DND-41 (cell line): ENCODE results near the gene S100A2.

ENCODE experiments used
- ATAC-seq: fragments of 200-7000 bp; cut with Tn5 transposase; 3 replicates; pipeline ENCODE4 v1.9.1; 2021; ENCODE audit warnings: low read depth; ENCODE audit not compliant: insufficient read depth
- DNase-seq: peaks from one replicate; pipeline ENCODE4 v3.0.0-alpha.2; 2020
- H2AFZ ChIP-seq: 2 replicates; pipeline ENCODE4 v1.6.0; 2012; ENCODE audit warnings: low read depth, low read length
- H3K27ac ChIP-seq: 2 replicates; pipeline ENCODE4 v1.5.1; 2012; ENCODE audit warnings: low read length, inconsistent platforms
- H3K27me3 ChIP-seq: fragments of 200-600 bp; sonication (generic); 2 replicates; pipeline ENCODE4 v1.6.0; 2012; ENCODE audit warnings: low read length, mild to moderate bottlenecking, inconsistent platforms; ENCODE audit not compliant: insufficient read depth, poor library complexity
- H3K36me3 ChIP-seq: 2 replicates; pipeline ENCODE4 v1.5.1; 2012; ENCODE audit warnings: low read length, inconsistent platforms; ENCODE audit not compliant: insufficient read depth
- H3K4me1 ChIP-seq: 2 replicates; pipeline ENCODE4 v1.5.1; 2012; ENCODE audit warnings: mild to moderate bottlenecking, low read length; ENCODE audit not compliant: insufficient read depth
- H3K4me2 ChIP-seq: 2 replicates; pipeline ENCODE4 v1.6.0; 2012; ENCODE audit warnings: mild to moderate bottlenecking, moderate library complexity, low read length, inconsistent platforms; ENCODE audit not compliant: insufficient read depth
- H3K4me3 ChIP-seq, 2 experiments: fragments of 200-600 bp in 1 of 2; shearing (Covaris generic) in 1 of 2; 2 replicates each; pipeline ENCODE4 v1.5.1; 2012 to 2016; ENCODE audit warnings: inconsistent platforms in 2 of 2, low read length in 2 of 2, mild to moderate bottlenecking in 2 of 2, low read depth in 1 of 2, moderate library complexity in 1 of 2
- H3K79me2 ChIP-seq: 2 replicates; pipeline ENCODE4 v1.6.0; 2012; ENCODE audit warnings: low read length, inconsistent platforms; ENCODE audit not compliant: insufficient read depth
- H3K9ac ChIP-seq: 2 replicates; pipeline ENCODE4 v1.6.0; 2012; ENCODE audit warnings: low read depth, mild to moderate bottlenecking, inconsistent platforms, low read length, moderate library complexity
- H3K9me3 ChIP-seq: 2 replicates; pipeline ENCODE4 v1.5.1; 2012; ENCODE audit warnings: low read length, moderate library complexity, mild to moderate bottlenecking, inconsistent platforms; ENCODE audit not compliant: insufficient read depth, severe bottlenecking
- H4K20me1 ChIP-seq: 2 replicates; pipeline ENCODE4 v1.6.0; 2012; ENCODE audit warnings: low read length; ENCODE audit not compliant: insufficient read depth
- CTCF ChIP-seq: IDR thresholded peaks from 2 replicates; pipeline ENCODE4 v1.5.1; 2012; ENCODE audit warnings: borderline replicate concordance, low read length, moderate library complexity, mild to moderate bottlenecking; ENCODE audit not compliant: poor library complexity, severe bottlenecking; ENCODE audit errors: extremely low read depth
- EZH2 ChIP-seq: IDR thresholded peaks from 3 replicates; pipeline ENCODE4 v1.6.1; 2012; ENCODE audit warnings: borderline replicate concordance, low read depth, mild to moderate bottlenecking, moderate library complexity, low read length, inconsistent platforms; ENCODE audit not compliant: severe bottlenecking

The S100A2 gene

GRCh38 chr1:153569465-153569864 lies 3.8 kb upstream of the S100A2 start:
- ATAC-seq: no peak
- no peaks in the 10 kb centered on the region for H4K20me1 ChIP-seq
- H3K27me3 ChIP-seq: no peaks in the 10 kb centered on the region
- H3K4me3 ChIP-seq: no peak overlapping the region
- no peaks in the 10 kb centered on the region for H3K79me2 ChIP-seq
- no peak overlapping the region for H2AFZ ChIP-seq
- H3K9ac ChIP-seq: no peak overlapping the region
- H3K9me3 ChIP-seq: no peaks in the 10 kb centered on the region
- H3K4me2 ChIP-seq: no peak overlapping the region
- H3K36me3 ChIP-seq: no peaks in the 10 kb centered on the region
- DNase-seq: no peak
- H3K4me1 ChIP-seq: peaks cover 14% of the 10 kb centered on the region
- H3K27ac ChIP-seq: no peak overlapping the region
- TF ChIP-seq EZH2 (no peak), CTCF (no peak)

- Histone ChIP-seq H2AFZ (peak overlapping the region; percentile 89), H3K4me3 (peak overlapping the region in 1 of 2 experiments; percentile 39; a peak in 2 of 4 replicates), H3K79me2 (no peaks in the 10 kb centered on the region), H3K4me2 (peak overlapping the region; percentile 65), H3K4me1 (peaks cover 14% of the 10 kb centered on the region), H3K9me3 (no peaks in the 10 kb centered on the region), H3K9ac (peak overlapping the region; percentile 20; the same call in 1 of the 2 replicates), H3K27ac (no peak overlapping the region), H3K36me3 (no peaks in the 10 kb centered on the region), H4K20me1 (no peaks in the 10 kb centered on the region), H3K27me3 (no peaks in the 10 kb centered on the region)
- TF ChIP-seq CTCF (peak; percentile 99), EZH2 (no peak)
- ATAC-seq (peak; percentile 65), DNase-seq (peak; percentile 78)
Observed at GRCh38 chr1:153568367-153569099, 2.9 kb upstream of the S100A2 start.

GRCh38 chr1:153567621-153568366 lies 2.1 kb upstream of the S100A2 start:
- Histone ChIP-seq H3K9ac (no peak overlapping the region), H3K27me3 (no peaks in the 10 kb centered on the region), H3K27ac (no peak overlapping the region), H3K4me3 (no peak overlapping the region), H3K36me3 (no peaks in the 10 kb centered on the region), H3K79me2 (no peaks in the 10 kb centered on the region), H2AFZ (peak overlapping the region; percentile 89; the same call in 1 of the 2 replicates), H3K9me3 (no peaks in the 10 kb centered on the region), H3K4me1 (peaks cover 14% of the 10 kb centered on the region), H3K4me2 (no peak overlapping the region), H4K20me1 (no peaks in the 10 kb centered on the region)
- no peak for TF ChIP-seq CTCF
- TF ChIP-seq EZH2: no peak
- ATAC-seq (no peak), DNase-seq (no peak)
